Measurements from ENCODE around the gene USP40. TPM values are rescaled to one million over a fixed set of nuclear protein-coding genes. Genes with fewer than 3 reads are reported as not detected.

The USP40 gene
- total RNA-seq, 1 donor from 2014 or later, result 49.8 TPM

GRCh38 chr2:233531955-233532354, 34.6 kb downstream of the USP40 start:
- Histone ChIP-seq H3K4me3 (ENCODE audit: low read depth, low read length) (no peak overlapping the region), H3K36me3 (ENCODE audit: control insufficient read depth, insufficient read depth, low read length) (peaks cover 2% of the 10 kb centered on the region), H3K27me3 (ENCODE audit: control insufficient read depth, insufficient read depth, low read length) (no peaks in the 10 kb centered on the region)
- no peak for TF ChIP-seq CTCF (IDR thresholded peaks at IDR 0.05; ENCODE audit: insufficient read depth, low read length, poor library complexity, severe bottlenecking)
- no peak for DNase-seq (ENCODE audit: low read depth)

GRCh38 chr2:233530381-233530780, 36.2 kb downstream of the USP40 start:
- no peak for TF ChIP-seq CTCF (IDR thresholded peaks at IDR 0.05; ENCODE audit: insufficient read depth, low read length, poor library complexity, severe bottlenecking)
- Histone ChIP-seq H3K27me3 (ENCODE audit: control insufficient read depth, insufficient read depth, low read length) (no peaks in the 10 kb centered on the region), H3K4me3 (ENCODE audit: low read depth, low read length) (no peak overlapping the region), H3K36me3 (ENCODE audit: control insufficient read depth, insufficient read depth, low read length) (peaks cover 2% of the 10 kb centered on the region)
- DNase-seq (ENCODE audit: low read depth), result no peak

GRCh38 chr2:233528182-233528581, 38.4 kb downstream of the USP40 start:
- Histone ChIP-seq H3K4me3 (ENCODE audit: low read depth, low read length) (no peak overlapping the region), H3K27me3 (ENCODE audit: control insufficient read depth, insufficient read depth, low read length) (no peaks in the 10 kb centered on the region), H3K36me3 (ENCODE audit: control insufficient read depth, insufficient read depth, low read length) (peaks cover 2% of the 10 kb centered on the region)
- no peak for DNase-seq (ENCODE audit: low read depth)
- no peak for TF ChIP-seq CTCF (IDR thresholded peaks at IDR 0.05; ENCODE audit: insufficient read depth, low read length, poor library complexity, severe bottlenecking)

- Histone ChIP-seq H3K4me3 (ENCODE audit: low read depth, low read length) (no peak overlapping the region), H3K27me3 (ENCODE audit: control insufficient read depth, insufficient read depth, low read length) (no peaks in the 10 kb centered on the region), H3K36me3 (ENCODE audit: control insufficient read depth, insufficient read depth, low read length) (no peaks in the 10 kb centered on the region)
- no peak for DNase-seq (ENCODE audit: low read depth)
- no peak for TF ChIP-seq CTCF (IDR thresholded peaks at IDR 0.05; ENCODE audit: insufficient read depth, low read length, poor library complexity, severe bottlenecking)
Measured at GRCh38 chr2:233525791-233526190, 40.8 kb downstream of the USP40 start.

- Histone ChIP-seq H3K4me3 (ENCODE audit: low read depth, low read length) (no peak overlapping the region), H3K36me3 (ENCODE audit: control insufficient read depth, insufficient read depth, low read length) (no peaks in the 10 kb centered on the region), H3K27me3 (ENCODE audit: control insufficient read depth, insufficient read depth, low read length) (no peaks in the 10 kb centered on the region)
- no peak for DNase-seq (ENCODE audit: low read depth)
- TF ChIP-seq CTCF (IDR thresholded peaks at IDR 0.05; ENCODE audit: insufficient read depth, low read length, poor library complexity, severe bottlenecking), result no peak
Measured at GRCh38 chr2:233519787-233520611, 46.6 kb downstream of the USP40 start.

Measured in kidney epithelial cell (primary cell).